AG20443 (cell line): ENCODE data around the gene TNK2.
"Not testable (repeated sequence)": the region's sequence is repeated elsewhere in the genome, so short reads cannot be mapped to it uniquely, and the experiment has no call there.

Source experiments
- DNase-seq: peaks from one replicate; pipeline ENCODE4 v3.0.0; 2012; ENCODE audit warnings: low spot score, mixed read lengths

The TNK2 gene

GRCh38 chr3:195870442-195870841, 37.9 kb downstream of the TNK2 start:
- DNase-seq = peak; percentile 27

- no peak for DNase-seq
Measured at GRCh38 chr3:195869413-195870001, 38.8 kb downstream of the TNK2 start.

GRCh38 chr3:195868866-195869412, 39.4 kb downstream of the TNK2 start:
- no peak for DNase-seq

DNA sequence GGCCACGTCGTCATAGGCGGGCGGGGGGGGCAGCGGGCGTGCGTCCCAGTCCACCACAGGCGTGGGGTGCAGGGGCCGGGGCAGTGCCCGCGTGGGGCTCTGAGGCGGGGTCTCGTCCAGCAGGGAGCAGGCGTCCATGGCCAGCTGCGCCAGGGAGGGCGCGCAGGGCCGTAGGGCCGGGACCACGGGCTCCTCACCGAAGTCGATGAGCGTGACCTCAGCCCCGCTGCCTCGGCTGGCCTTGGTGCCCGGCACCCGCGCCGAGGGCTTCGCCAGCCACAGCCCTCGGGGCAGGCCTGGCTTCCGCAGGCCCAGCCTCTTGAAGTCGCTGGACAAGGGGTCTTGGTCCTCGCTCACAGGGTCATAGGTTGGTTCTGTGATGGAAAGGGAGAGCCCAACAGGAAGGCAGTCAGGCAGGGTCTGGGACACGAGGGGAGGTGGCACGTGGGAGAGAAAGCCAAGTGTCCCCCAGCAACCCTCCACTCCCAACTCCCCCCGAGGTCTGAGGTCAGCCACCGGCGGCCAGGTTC, 40.0 kb downstream of the TNK2 start:
- no peak for DNase-seq

DNA sequence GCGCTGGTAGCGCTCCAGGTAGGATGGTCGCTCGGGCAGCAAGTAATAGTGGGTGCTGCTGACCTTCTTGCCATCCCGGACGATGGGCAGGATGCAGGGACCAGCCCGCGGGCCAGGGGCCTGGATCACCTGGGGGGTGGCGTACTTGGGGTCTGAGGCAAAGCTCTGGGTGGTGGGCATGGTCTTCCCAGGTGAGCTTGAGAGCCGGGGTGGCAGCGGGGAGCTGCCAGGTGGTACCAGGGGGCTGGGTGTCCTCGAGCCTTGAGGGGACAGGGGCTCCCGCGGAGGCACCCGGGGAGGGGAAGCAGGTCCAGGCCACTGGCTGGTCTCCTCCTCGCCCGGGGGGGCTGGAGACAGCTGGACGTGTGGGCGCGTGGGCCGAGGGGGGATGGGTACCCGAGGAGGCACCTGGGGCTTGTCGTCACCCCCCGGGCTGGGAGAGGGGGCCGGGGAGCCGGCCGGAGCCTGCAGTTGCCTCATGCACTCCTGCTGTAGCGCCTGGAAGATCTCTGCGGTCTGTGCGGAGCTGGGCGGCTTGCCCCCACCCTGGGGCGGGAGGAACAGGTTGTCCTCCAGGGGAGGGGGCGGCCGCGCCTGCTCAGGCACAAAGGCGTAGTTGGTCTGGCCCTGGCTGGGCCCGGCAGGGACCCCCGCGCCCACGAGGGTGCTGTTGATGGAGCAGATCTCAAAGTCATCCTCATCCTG, 40.6 kb downstream of the TNK2 start:
- DNase-seq = no peak

DNA sequence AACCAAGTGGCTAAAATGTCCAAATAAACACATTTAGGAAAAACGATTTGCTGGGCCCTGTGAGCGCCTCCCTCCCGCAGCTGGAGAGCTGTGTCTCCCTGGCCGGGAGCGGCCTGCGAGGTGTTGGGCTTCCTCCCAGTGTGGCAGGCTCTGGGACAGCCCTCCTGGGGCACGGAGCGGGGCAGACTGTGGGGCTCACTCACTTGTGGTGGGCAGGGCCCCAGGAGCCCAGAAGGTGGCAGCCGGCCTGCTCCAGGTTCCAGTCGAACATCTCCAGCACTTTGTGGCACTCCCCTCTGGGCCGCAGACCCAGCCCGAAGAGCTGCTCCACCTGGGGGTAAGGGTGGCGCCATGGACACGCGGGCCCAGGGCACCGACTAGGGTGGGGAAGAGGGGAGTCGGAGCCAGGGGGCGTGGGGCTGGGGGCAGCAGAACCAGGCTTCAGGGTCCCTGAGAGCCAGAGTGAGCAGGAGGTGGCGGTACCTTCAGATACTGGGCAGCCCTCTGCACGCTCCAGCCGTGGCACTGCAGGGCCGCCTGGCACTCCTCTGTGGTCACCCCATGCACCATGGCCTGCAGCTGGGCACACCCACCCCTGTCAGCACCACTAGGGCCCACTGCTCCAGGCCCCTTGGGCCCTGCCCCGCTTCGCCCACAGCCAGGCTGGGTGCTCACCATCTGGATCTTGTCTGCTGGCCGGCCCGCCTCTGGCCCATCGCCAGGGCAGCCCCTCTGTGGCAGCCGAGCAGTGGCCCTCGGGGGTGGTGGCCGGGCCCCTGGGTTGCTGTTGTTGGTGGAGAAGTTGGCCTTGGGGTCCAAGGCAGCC, 41.5 kb downstream of the TNK2 start:
- no peak for DNase-seq

DNA sequence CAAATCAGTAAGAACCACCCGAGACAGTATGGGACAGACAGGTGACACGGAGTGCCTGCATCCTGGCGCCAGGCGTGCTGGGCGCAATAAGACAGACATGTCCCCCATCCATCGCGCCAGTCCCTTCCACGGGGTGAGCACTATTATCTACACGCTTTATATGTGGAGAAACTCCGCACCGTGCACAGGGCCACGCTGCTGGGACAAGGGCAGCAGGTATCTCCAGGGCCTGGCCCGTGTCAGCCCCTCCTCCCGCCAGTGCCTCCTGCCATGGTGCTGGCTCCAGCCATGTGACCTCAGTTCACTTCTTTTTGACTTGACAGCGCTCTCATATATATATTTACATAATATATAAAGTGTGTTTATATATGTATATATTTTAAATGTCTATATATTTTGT, 42.6 kb downstream of the TNK2 start:
- no peak for DNase-seq

DNA sequence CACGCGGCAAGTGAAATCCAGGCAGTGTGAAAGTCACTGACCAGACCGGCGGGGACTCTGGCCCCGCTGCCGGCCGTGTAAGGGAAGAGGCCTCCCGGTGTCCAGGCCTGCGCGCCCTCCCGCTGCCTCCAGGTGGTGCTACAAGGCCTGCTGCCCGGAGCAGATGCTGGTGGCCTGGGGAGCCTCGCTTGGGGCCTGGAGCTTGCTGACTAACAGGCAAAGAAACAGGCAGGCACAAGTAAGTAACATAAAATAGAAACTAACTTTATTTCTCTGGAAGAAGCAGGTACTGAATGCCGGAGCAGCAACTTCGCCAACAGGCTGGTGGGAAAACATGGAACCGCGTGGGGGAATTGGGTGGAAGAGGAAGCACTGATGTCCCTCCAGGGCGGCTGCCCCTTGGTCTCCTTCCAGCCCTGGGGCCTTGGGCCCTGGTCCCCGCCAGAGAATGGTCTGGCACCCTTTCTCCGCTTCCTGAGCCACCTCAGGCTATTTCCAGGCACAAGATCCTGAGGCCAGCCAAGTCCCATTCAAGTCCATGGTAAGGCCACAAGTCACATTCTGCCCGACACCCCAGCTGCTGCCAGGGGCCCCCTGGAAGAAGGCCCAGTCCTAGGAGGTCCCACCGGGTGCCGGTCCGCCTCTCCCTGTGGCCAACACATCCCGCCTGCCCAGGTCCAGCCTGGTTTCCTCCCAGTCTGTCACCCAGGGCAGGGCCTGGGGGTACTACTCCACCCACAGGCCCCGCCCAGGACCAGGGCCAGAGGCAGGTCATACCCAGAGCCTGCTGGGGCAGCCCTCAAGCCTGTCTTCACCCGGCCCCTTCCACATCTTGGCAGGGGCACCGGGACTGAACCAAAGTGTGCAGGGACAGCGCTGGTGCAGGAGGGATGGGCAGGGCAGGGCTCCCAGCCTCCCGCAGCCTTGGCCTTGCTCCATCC, 45.0 kb downstream of the TNK2 start:
- peak; percentile 95 for DNase-seq

DNA sequence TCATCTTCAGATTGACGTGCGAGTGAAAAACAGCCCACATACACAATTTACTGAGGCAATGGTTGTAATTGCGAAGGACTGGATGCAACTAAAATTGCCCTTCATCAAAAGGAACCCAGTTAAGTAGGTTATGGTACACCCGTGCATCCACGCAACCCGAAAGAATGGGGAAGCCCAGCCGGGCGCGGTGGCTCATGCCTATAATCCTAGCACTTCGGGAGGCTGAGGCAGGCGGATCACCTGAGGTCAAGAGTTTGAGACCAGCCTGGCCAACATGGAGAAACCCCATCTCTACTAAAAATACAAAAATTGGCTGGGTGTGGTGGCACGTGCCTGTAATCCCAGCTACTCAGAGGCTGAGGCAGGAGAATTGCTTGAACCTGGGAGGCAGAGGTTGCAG, 46.0 kb downstream of the TNK2 start:
- not testable (repeated sequence) for DNase-seq

DNA sequence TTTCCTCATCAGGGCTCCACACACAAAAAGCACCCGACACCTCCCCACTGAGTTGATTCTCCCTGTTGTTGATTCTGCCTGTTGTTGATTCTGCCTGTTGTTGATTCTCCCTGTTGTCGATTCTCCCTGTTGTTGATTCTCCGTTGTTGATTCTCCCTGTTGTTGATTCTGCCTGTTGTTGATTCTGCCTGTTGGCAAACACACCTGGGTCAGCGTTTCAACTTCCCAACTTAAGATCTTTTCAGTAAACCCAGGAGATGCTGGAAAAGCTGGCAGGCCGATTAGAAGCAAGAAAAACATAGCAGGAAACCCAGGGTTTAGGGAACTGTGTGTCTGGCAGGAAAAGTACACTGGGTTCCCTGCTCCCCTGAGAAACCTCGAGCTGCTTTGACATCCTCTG, 47.9 kb downstream of the TNK2 start:
- DNase-seq = no peak

- DNase-seq = no peak
Measured at GRCh38 chr3:195859846-195860411, 48.4 kb downstream of the TNK2 start.

GRCh38 chr3:195859061-195859845, 49.1 kb downstream of the TNK2 start:
- DNase-seq = peak; percentile 85

DNA sequence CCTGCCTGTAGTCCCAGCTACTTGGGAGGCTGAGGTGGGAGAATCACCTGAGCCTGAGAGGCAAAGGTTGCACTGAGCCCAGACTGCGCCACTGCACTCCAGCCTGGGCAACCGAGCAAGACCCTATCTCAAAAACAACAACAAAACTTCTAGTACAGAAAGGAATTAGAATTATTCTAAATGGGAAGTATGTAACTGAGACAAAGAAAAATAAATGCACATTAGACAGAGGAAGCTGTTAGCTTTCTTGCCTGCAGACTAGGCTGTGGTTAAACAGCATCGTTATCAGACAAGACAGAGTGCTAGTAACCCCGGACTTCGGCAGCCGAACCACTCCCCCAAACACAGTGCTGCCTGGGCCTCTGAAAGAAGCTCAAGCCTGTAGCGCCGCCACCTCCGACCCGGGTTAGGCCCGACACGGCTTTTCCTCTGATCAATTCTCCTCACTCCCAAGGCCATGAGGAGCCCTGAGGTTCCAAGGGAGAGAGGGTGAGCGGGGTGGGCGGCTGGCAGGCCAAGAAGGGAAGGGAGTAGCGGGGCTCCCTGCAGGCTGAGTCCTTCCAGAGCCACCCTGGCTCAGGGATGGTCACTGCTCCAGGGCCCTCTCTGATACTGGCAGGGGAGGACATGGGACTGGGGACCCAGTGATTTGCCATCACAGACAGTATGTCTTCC, 51.8 kb downstream of the TNK2 start:
- no peak for DNase-seq

DNA sequence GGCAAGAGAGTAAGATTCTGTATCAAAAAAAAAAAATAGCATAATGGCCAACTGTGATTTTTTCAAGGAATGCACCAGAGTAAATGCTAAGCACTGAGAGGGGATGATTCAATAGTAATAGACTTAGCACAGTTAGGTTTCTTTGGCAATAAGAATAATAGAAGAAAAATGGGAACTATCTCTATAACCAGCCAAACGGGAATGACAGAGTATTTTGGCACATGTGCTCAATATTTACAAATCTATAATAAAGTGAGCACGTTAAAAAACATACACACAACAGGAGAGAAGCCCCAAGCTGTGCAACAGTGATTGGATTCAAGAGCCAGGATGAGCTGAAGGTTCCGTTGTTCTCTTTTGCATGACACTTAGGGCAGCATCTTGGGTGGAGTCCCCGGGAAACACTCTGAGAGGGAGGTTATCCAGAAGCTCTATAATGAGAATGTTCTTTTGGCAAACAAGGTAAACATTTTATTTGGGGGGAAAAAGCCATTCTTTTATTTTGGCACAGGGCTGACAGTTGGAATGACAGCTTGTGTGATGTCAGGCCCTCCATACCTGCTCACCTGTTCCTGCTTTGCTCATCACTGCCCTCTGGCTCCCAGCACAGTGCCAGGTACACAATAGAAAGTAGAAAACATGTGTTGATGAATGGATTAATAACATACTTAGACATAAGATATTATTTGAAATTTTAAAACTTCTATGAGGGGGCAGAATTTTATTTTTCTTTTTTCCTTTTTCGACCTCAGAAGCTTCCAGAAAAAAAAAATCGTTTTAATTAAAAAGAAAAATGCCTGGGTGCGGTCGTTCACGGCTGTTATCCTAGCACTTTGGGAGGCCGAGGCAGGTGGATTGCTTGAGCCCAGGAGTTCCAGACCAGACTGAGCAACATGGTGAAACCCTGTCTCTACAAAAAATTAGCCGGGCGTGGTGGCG, 52.6 kb downstream of the TNK2 start:
- no peak for DNase-seq

- DNase-seq = no peak
Measured at GRCh38 chr3:195854628-195855294, 53.6 kb downstream of the TNK2 start.

DNA sequence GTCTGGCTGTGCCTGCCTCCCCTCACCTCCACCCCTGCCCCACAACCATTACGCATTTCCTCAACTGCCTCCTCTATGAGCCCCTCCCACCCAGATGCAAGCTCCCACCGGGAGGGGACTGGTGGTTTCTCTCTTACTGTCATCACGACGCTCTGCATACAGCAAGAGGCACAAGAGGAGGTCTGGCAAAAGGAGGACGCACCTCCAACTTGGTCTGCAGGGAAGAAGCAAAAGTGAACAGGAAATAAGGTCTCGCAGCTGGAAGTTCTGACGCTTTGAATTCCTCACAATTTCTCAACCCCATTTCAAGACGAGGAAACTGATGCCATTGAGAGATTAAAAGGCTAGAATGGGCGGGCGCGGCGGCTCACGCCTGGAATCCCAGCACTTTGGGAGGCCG, 54.4 kb downstream of the TNK2 start:
- no peak for DNase-seq

DNA sequence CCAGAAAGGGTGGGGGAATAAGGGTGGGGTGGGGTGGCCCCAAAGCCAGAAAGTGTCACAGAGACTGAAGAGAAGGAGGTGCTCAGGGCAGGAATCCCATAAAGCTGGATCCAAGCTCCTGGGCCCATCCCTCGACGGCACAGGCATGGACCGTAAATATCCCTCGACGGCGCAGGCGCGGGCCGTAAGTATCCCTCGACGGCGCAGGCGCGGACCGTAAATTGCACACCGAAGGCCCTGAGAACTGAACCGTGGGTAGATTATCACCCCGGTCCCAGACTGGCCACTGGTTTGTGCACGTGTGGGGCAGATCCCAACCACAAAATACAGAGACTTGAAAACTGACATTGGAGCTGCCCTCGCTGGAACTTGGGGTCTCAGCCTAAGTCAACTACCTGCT, 55.3 kb downstream of the TNK2 start:
- no peak for DNase-seq
